Cardiac fibroblast (primary cell): ENCODE results near the gene ADA.

Experiments used
- DNase-seq, 2 donors: peaks; one replicate each; pipeline versions ENCODE4 v3.0.0 to v3.0.0-alpha.2; 2010; ENCODE audit warnings: low read depth in 2 of 2
- H3K4me3 ChIP-seq, 2 donors: replicated peaks in 1 of 2; 1 replicate in 1 of 2; 2 replicates in 1 of 2; pipeline ENCODE4 v1.5.1; 2011; ENCODE audit warnings: low read depth in 2 of 2, low read length in 2 of 2, mild to moderate bottlenecking in 2 of 2, moderate library complexity in 1 of 2
- TF ChIP-seq, protein P1 (sequence below): IDR thresholded peaks from one replicate; pipeline ENCODE4 v1.5.1; 2011; ENCODE audit warnings: low read depth, mild to moderate bottlenecking, low read length, inconsistent platforms

ADA gene

DNA sequence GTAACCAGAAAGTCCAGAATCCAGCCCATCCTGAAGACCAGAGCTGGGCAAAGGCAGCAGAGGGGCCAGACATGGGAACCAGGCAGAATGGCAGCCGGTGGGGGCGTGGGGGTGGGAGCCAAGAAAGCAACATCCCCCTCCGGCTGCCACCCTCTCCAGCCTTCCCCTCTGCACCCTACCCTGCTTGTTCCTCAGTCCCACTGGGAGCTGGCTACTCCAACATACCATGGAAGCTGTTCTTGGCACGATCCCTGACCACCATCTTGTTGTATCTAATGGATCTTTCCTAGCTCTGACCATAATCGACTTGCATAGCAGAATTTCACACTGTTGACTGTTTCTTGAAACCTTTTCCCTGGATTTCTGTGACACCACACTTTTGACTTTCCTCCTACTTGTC lies 30.2 kb downstream of the ADA start:
- H3K4me3 ChIP-seq: no peak overlapping the region
- TF ChIP-seq, protein P1, sequence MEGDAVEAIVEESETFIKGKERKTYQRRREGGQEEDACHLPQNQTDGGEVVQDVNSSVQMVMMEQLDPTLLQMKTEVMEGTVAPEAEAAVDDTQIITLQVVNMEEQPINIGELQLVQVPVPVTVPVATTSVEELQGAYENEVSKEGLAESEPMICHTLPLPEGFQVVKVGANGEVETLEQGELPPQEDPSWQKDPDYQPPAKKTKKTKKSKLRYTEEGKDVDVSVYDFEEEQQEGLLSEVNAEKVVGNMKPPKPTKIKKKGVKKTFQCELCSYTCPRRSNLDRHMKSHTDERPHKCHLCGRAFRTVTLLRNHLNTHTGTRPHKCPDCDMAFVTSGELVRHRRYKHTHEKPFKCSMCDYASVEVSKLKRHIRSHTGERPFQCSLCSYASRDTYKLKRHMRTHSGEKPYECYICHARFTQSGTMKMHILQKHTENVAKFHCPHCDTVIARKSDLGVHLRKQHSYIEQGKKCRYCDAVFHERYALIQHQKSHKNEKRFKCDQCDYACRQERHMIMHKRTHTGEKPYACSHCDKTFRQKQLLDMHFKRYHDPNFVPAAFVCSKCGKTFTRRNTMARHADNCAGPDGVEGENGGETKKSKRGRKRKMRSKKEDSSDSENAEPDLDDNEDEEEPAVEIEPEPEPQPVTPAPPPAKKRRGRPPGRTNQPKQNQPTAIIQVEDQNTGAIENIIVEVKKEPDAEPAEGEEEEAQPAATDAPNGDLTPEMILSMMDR: no peak
- no peak for DNase-seq

DNA sequence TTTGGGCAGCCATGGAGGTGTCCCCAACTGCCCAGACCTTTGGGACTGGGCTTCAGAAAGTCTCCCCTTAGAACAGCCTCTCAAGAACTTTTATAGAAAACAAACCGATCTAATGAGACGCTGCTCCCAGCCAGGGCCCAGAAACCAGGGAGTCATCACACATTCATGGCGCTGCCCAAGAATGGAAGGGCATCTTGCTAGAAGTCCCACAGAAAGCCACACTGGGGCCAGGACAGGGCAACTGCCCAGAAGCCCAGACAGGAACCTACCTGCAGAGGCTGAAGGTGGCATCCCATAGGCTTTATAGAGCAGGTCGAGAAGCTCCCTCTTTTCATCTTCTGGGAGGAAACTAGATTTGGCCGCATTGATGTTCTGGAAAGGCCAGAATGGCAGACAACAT lies 31.5 kb downstream of the ADA start:
- no peak overlapping the region for H3K4me3 ChIP-seq
- DNase-seq: no peak
- TF ChIP-seq, protein P1: no peak

DNA sequence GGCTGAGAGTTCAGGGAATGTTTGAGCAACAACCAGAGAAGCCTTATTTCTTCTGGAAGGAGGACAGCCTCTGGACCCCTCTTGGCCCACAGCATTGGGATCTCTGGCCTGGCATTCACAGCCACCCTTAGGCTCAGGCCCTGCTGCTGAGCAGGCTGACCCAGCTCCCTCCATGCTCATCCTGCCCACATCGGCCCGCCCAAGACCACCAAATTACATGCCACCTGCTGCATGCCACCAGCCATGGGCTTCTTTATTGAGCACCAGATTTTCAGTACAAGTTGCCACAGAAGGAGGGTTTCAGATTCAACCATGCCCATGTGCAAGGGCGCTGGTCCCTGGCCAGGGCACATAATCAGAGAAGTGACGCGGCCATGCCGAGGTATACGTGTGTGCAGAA lies 32.2 kb downstream of the ADA start:
- TF ChIP-seq, protein P1: no peak
- H3K4me3 ChIP-seq: no peak overlapping the region
- DNase-seq: no peak

DNA sequence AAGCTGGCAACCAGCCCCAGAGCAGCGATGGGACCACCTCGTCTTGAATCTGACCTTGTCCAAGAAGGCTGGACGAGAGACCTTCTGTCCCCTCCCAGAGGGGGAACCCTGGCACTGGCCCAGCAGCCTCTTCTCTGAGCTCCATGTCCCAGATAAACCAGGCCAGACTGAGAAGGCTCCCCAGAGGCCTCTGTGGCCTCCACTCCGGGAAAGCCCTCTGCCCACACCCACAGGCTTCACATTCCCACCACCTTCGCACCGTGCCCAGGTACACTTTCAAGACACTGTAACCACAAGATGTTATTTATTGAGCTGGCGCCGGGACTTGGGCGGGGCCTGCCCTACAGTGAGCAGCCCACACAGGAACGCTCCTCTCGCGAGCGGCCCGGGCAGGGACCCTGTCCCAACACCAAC lies 33.2 kb downstream of the ADA start:
- no peak overlapping the region for H3K4me3 ChIP-seq
- DNase-seq: no peak
- TF ChIP-seq, protein P1: no peak

DNA sequence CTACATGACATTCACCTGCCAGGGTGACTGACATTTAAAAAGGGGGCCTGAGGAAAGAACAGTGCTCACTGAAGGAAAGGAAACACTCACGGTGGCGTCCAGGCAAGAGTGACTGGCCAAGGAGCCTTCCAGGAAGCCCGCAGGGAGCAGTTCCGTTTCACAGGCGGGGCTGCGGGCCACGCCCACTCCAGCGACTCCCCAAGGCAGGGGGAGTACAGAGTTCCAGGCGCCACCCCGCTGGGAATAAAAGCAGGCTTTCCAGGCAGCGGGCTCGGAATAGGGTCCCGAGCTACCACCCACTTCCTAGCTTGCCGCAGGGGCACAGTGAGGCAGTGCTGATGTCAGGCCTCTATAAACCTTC lies 34.9 kb downstream of the ADA start:
- DNase-seq: no peak

DNA sequence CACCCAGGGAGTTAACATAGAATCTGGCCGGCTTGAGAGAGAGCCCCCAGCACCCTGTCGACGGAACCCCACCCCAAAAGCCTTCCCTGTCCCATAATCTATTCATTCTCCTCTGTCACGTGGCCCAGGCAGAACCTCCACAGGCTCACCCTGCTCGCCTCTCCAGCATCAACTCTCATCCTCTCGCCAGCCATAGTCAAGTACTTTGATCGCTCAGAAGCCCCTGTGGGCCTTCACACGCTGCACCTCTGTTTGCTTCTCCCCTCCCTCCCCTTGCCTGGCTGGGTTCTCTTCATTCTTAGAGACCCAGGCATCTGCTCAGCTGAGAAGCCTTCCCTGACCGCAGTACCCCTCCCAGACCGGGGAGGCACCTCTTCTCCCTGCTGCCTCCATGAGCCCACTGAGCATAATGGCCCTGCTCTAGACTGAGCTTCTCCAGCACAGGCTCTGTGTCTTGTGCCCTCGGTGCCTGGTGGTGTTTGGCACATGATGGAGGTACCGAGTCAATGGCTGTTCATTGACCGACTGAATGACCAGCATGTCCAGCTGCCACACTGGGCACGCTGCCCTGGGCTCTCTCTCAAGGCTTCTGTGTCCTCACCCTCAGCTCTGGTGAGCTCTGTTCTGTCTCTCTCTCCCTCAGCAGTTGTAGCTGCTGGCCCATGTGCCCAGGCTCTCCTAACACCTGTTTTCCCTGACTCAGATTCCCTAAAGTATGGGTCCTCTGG lies 35.5 kb downstream of the ADA start:
- no peak for DNase-seq
- H3K4me3 ChIP-seq: no peak overlapping the region
- TF ChIP-seq, protein P1: no peak

More for the DNA sequence above, 34.9 kb downstream of the ADA start:
- TF ChIP-seq, protein P1: no peak
- no peak overlapping the region for H3K4me3 ChIP-seq
